Mesendoderm (in vitro differentiated cells): ENCODE measurements around the gene RUNX3.

Experiments
- DNase-seq: peaks from one replicate; pipeline ENCODE4 v3.0.0; 2013
- H2AK5ac ChIP-seq: 2 replicates; pipeline ENCODE4 v1.6.1; 2013; ENCODE audit warnings: low read length, inconsistent platforms
- H2BK120ac ChIP-seq: 2 replicates; pipeline ENCODE4 v1.6.1; 2013; ENCODE audit warnings: low read depth, mild to moderate bottlenecking, low read length, moderate library complexity, mixed read lengths
- H2BK15ac ChIP-seq: replicated peaks from 2 replicates; pipeline ENCODE4 v1.6.1; 2013; ENCODE audit warnings: low read depth, mild to moderate bottlenecking, moderate library complexity
- H2BK5ac ChIP-seq: 2 replicates; pipeline ENCODE4 v1.6.1; 2013; ENCODE audit warnings: low read length, inconsistent platforms
- H3K18ac ChIP-seq: 2 replicates; pipeline ENCODE4 v1.6.1; 2013; ENCODE audit warnings: mild to moderate bottlenecking, low read length, mixed read lengths
- H3K23ac ChIP-seq: one replicate; pipeline ENCODE4 v1.6.1; 2013; ENCODE audit warnings: low read length
- H3K27ac ChIP-seq: 2 replicates; pipeline ENCODE4 v1.5.1; 2013; ENCODE audit warnings: low read depth, mild to moderate bottlenecking, inconsistent platforms, low read length, moderate library complexity
- H3K27me3 ChIP-seq: 2 replicates; pipeline ENCODE4 v1.6.1; 2013; ENCODE audit warnings: low read length, control low read depth, mild to moderate bottlenecking, inconsistent platforms; ENCODE audit not compliant: insufficient read depth, poor library complexity
- H3K36me3 ChIP-seq: 2 replicates; pipeline ENCODE4 v1.6.1; 2013; ENCODE audit warnings: low read length, inconsistent platforms; ENCODE audit not compliant: control insufficient read depth, insufficient read depth
- H3K4ac ChIP-seq: one replicate; pipeline ENCODE4 v1.6.1; 2013; ENCODE audit warnings: low read depth, mild to moderate bottlenecking, low read length, moderate library complexity
- H3K4me1 ChIP-seq: 2 replicates; pipeline ENCODE4 v1.6.1; 2013; ENCODE audit warnings: low read depth, low read length, inconsistent platforms; ENCODE audit not compliant: control insufficient read depth
- H3K4me2 ChIP-seq: 2 replicates; pipeline ENCODE4 v1.6.1; 2013; ENCODE audit warnings: low read length
- H3K4me3 ChIP-seq: 2 replicates; pipeline ENCODE4 v1.5.1; 2013; ENCODE audit warnings: mild to moderate bottlenecking, low read length
- H3K56ac ChIP-seq: one replicate; pipeline ENCODE4 v1.6.1; 2013; ENCODE audit warnings: low read length
- H3K79me1 ChIP-seq: 2 replicates; pipeline ENCODE4 v1.6.1; 2013; ENCODE audit warnings: low read length, inconsistent platforms
- H3K79me2 ChIP-seq: 2 replicates; pipeline ENCODE4 v1.6.1; 2013; ENCODE audit warnings: mild to moderate bottlenecking, low read length; ENCODE audit not compliant: control insufficient read depth, insufficient read depth
- H3K9ac ChIP-seq: 2 replicates; pipeline ENCODE4 v1.6.1; 2013; ENCODE audit warnings: low read length, inconsistent platforms
- H4K5ac ChIP-seq: one replicate; pipeline ENCODE4 v1.6.1; 2013; ENCODE audit warnings: low read length
- H4K8ac ChIP-seq: one replicate; pipeline ENCODE4 v1.6.1; 2013; ENCODE audit warnings: low read depth, mild to moderate bottlenecking, control low read depth, low read length, moderate library complexity
- WGBS: extraction: QIAGEN DNeasy Blood & Tissue Kit; methylation state at CpG from one replicate; pipeline ENCODE4 v1.1.7; 2013; ENCODE audit warnings: low lambda C conversion rate, missing lambda C conversion rate; ENCODE audit not compliant: insufficient coverage; ENCODE audit errors: extremely low coverage; 5-methylcytosine and 5-hydroxymethylcytosine counted together

Gene RUNX3

DNA sequence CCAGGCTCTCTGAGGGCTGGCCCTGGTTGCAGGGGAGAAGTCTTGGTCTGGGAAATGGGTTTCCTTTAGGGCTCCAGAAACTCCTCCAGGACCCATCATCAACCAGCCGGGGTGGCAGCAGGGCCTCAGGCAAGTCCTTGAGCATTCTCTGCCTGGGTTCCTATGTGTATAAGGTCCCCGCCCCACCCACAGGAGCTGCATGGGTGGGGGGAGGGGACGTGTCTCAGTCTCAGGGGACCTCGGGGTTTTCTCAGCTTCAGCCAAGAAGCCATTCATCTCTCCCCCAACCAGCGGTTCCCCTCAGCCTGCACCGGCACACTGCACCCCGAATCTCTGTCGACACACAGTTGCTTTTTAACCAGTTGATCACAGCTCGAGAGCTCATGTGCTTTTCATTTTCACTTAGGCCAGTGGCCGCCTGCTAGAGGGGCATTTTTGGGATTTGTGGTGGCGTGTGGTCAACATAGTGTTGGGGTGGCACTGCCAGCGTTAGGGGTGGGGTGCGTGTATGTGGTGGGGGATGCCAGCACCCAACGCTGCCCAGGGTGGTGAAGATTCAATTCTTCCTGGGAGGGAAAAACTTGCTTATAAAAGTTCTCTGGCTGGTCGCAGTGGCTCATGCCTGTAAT lies 6.5 kb downstream of the RUNX3 start:
- no peaks in the 10 kb centered on the region for H3K79me2 ChIP-seq
- H3K36me3 ChIP-seq = no peaks in the 10 kb centered on the region
- no peak overlapping the region for H3K9ac ChIP-seq
- H3K4me3 ChIP-seq = no peak overlapping the region
- no peak overlapping the region for H2BK120ac ChIP-seq
- no peak overlapping the region for H3K56ac ChIP-seq
- no peak overlapping the region for H3K4me2 ChIP-seq
- H3K79me1 ChIP-seq = no peaks in the 10 kb centered on the region
- H3K27ac ChIP-seq = no peak overlapping the region
- no peak for DNase-seq
- no peak overlapping the region for H4K5ac ChIP-seq
- H3K23ac ChIP-seq = no peak overlapping the region
- no CpG with 5 or more reads among the region's 15 CpGs for WGBS
- H2AK5ac ChIP-seq = no peak overlapping the region
- no peak overlapping the region for H3K4ac ChIP-seq
- peaks cover 12% of the 10 kb centered on the region for H3K4me1 ChIP-seq
- H2BK15ac ChIP-seq = no peak overlapping the region
- no peak overlapping the region for H4K8ac ChIP-seq
- H2BK5ac ChIP-seq = no peak overlapping the region
- H3K27me3 ChIP-seq = peaks cover 12% of the 10 kb centered on the region
- H3K18ac ChIP-seq = no peak overlapping the region

DNA sequence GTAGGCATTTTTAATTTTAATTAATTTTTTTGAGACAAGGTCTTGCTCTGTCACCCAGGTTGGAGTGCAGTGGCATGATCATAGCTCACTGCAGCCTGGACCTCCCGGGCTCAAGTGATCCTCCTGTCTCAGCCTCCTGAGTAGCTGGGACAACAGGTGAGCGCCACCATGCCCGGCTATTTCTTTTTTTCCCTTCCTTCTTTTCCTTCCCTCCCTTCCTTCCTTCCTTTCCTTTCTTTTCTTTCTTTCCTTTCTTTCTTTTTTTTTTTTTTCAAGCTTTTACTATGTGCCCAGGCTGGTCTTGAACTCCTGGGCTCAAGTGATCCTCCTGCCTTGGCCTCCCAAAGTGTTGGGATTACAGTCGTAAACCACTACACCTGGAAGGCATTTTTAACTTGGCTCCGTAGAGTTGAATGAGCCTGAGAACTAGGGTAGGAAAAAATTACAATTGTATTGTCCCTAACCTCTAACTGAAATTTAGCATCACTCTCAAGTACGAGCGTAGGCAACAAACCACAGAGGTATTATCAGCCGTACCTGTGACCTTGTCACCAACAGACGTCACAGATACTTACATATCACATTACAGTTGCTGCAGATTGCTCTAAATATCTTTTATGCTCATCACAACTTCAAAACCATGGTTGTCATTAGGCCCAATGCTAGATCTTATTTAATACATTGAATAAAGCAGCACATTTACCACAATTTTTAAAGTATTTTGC lies 8.0 kb downstream of the RUNX3 start:
- Histone ChIP-seq H4K8ac (no peak overlapping the region), H3K79me1 (no peaks in the 10 kb centered on the region), H3K4ac (no peak overlapping the region), H3K4me1 (peaks cover 7% of the 10 kb centered on the region), H2AK5ac (no peak overlapping the region), H2BK120ac (no peak overlapping the region), H3K9ac (no peak overlapping the region), H2BK5ac (no peak overlapping the region), H3K56ac (no peak overlapping the region), H4K5ac (no peak overlapping the region), H3K4me2 (no peak overlapping the region), H3K79me2 (no peaks in the 10 kb centered on the region), H3K18ac (no peak overlapping the region), H3K27me3 (peaks cover 1% of the 10 kb centered on the region), H3K36me3 (no peaks in the 10 kb centered on the region), H3K23ac (no peak overlapping the region), H3K27ac (no peak overlapping the region), H2BK15ac (no peak overlapping the region), H3K4me3 (no peak overlapping the region)
- no peak for DNase-seq
- WGBS = no CpG with 5 or more reads among the region's 9 CpGs

DNA sequence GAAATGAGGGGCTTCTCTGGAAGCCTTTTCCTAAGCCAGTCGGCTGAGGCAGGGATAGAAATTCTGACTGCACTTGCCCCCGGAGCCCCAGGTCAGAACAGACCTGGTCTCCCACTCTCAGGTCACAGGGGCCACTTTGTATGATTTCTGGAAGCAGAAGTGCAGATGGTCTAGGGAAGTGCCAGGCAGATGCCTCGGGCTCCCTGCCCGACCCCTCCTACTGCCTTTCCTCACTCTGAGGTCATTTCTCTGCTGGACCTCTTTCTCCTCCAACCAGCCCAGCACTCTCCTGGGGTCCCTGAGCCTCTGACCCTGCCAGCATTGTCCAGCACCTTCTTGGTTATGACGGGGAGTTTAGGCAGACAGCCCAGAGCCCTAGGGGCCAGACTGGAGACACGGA lies 8.7 kb downstream of the RUNX3 start:
- H2BK5ac ChIP-seq = no peak overlapping the region
- H3K27ac ChIP-seq = no peak overlapping the region
- no CpG with 5 or more reads among the region's 6 CpGs for WGBS
- no peak overlapping the region for H3K4me2 ChIP-seq
- DNase-seq = no peak
- no peak overlapping the region for H4K8ac ChIP-seq
- no peak overlapping the region for H3K18ac ChIP-seq
- H3K4me1 ChIP-seq = peaks cover 5% of the 10 kb centered on the region
- H2BK15ac ChIP-seq = no peak overlapping the region
- H2BK120ac ChIP-seq = no peak overlapping the region
- no peak overlapping the region for H2AK5ac ChIP-seq
- no peak overlapping the region for H3K56ac ChIP-seq
- no peaks in the 10 kb centered on the region for H3K79me1 ChIP-seq
- H3K79me2 ChIP-seq = no peaks in the 10 kb centered on the region
- no peaks in the 10 kb centered on the region for H3K36me3 ChIP-seq
- no peak overlapping the region for H4K5ac ChIP-seq
- no peak overlapping the region for H3K23ac ChIP-seq
- H3K9ac ChIP-seq = no peak overlapping the region
- no peak overlapping the region for H3K4ac ChIP-seq
- no peak overlapping the region for H3K4me3 ChIP-seq
- H3K27me3 ChIP-seq = no peaks in the 10 kb centered on the region

DNA sequence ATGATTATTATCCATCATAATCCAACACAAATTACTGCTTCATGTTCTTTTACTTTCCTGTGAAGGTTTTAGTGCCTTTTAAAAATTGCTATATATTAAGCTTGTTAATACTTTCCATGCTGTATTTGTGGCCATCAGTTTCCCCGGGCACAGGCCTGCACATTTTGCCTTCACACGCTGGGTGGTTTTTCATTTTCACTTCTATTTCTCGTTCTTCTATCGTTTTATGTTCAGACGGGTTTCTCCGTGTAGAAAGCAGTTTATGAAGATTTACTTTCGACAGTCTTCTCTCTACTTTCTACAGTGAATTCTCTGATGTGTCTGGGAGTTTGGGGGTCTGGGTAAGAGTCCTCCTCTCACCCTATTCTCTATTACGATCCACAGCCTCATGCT lies 9.5 kb downstream of the RUNX3 start:
- Histone ChIP-seq H3K27me3 (no peaks in the 10 kb centered on the region), H3K4me2 (no peak overlapping the region), H3K56ac (no peak overlapping the region), H3K79me1 (no peaks in the 10 kb centered on the region), H3K27ac (no peak overlapping the region), H2BK15ac (no peak overlapping the region), H3K4ac (no peak overlapping the region), H3K18ac (no peak overlapping the region), H4K8ac (no peak overlapping the region), H2AK5ac (no peak overlapping the region), H3K23ac (no peak overlapping the region), H3K9ac (no peak overlapping the region), H3K4me3 (no peak overlapping the region), H3K36me3 (no peaks in the 10 kb centered on the region), H4K5ac (no peak overlapping the region), H2BK120ac (no peak overlapping the region), H3K4me1 (peaks cover 5% of the 10 kb centered on the region), H3K79me2 (no peaks in the 10 kb centered on the region), H2BK5ac (no peak overlapping the region)
- DNase-seq = no peak
- no CpG with 5 or more reads among the region's 8 CpGs for WGBS

DNA sequence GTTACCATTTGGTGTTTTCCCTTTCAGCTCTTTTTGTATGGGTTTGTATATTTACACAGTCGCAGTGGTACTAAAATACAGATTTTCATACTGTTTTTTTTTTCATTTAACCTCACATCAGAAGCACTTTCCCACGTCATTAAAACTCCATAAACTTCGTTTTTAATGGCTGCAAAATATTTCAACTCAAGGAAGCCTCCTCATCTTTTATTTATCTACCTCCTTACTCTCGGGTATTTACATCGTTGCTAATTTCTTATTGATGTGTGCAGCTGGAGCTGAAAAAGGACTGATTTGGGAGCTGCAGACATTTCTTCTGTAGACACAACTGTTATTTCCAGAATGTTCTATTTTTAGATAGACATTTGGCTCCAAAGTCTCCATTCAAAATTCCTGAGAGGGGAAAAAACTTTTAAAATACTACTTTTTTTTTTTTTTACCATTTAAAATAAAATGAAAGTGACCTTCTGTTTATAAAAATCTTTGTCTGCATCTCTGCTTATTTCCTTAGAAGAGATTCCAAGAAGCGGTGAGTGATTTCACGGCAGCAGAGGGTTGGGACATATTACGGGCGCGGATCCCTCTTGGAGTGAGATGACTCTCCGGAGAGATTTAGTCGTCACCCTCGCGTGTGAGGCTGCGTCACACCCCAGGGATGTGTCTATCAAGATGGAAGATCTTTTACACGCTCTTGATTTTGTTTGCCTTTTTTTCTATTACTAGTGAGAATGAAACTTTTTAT lies 10.1 kb downstream of the RUNX3 start:
- H2BK120ac ChIP-seq = no peak overlapping the region
- no peak overlapping the region for H4K5ac ChIP-seq
- no peak overlapping the region for H3K18ac ChIP-seq
- H2BK5ac ChIP-seq = no peak overlapping the region
- no peak for DNase-seq
- no peaks in the 10 kb centered on the region for H3K36me3 ChIP-seq
- H3K23ac ChIP-seq = no peak overlapping the region
- H3K4me3 ChIP-seq = no peak overlapping the region
- no peaks in the 10 kb centered on the region for H3K79me1 ChIP-seq
- H3K27me3 ChIP-seq = no peaks in the 10 kb centered on the region
- H3K4me2 ChIP-seq = no peak overlapping the region
- H2BK15ac ChIP-seq = no peak overlapping the region
- peaks cover 3% of the 10 kb centered on the region for H3K4me1 ChIP-seq
- no peak overlapping the region for H3K4ac ChIP-seq
- no peak overlapping the region for H3K56ac ChIP-seq
- H3K79me2 ChIP-seq = no peaks in the 10 kb centered on the region
- no peak overlapping the region for H2AK5ac ChIP-seq
- 100% methylated on average over 2 of the region's 16 CpGs for WGBS
- no peak overlapping the region for H3K27ac ChIP-seq
- no peak overlapping the region for H3K9ac ChIP-seq
- no peak overlapping the region for H4K8ac ChIP-seq
